Lower lobe of right lung (tissue), 2 donors: ENCODE measurements around the gene CACNA1C. TPM values are rescaled to one million over a fixed set of nuclear protein-coding genes. Genes with fewer than 3 reads are reported as not detected.

Experiments used
- ATAC-seq, 2 donors: fragments of 200-7000 bp; cut with Tn5 transposase; one replicate each; pipeline ENCODE4 v1.9.1; 2020 to 2022; ENCODE audit warnings: mild to moderate bottlenecking in 2 of 2, moderate library complexity in 2 of 2
- DNase-seq: peaks from one replicate; pipeline ENCODE4 v3.0.0-alpha.2; 2020
- H3K27ac ChIP-seq: fragments of 200-600 bp; one replicate; pipeline ENCODE4 v1.8.0; 2022
- H3K27me3 ChIP-seq: fragments of 200-600 bp; one replicate; pipeline ENCODE4 v1.8.0; 2022; ENCODE audit warnings: low read depth
- H3K36me3 ChIP-seq: fragments of 200-600 bp; one replicate; pipeline ENCODE4 v1.8.0; 2022; ENCODE audit warnings: mild to moderate bottlenecking
- H3K4me1 ChIP-seq: fragments of 200-600 bp; one replicate; pipeline ENCODE4 v1.8.0; 2022
- H3K4me3 ChIP-seq: fragments of 200-600 bp; one replicate; pipeline ENCODE4 v1.8.0; 2022; ENCODE audit warnings: mild to moderate bottlenecking
- H3K9me3 ChIP-seq: fragments of 200-600 bp; one replicate; pipeline ENCODE4 v1.8.0; 2022
- intact Hi-C: fragments of 100-400 bp; cut with DNase I; formaldehyde crosslinking; loops from one replicate; pipeline ENCODE4 v1.11.0; 2022
- total RNA-seq: library from RNA; stranded (reverse); fragmentation: NEBNext Ultra II Directional; extraction: Animal tissue kit (Norgen Biotek cat#: 25700); gene quantifications from one replicate; pipeline ENCODE4 v1.2.1, GENCODE V29; 2021
- TF ChIP-seq, protein P1 (sequence below): fragments of 200-600 bp; IDR thresholded peaks from one replicate; pipeline ENCODE4 v1.8.0; 2022; ENCODE audit warnings: antibody characterized with exemption, mild to moderate bottlenecking
- donor health status: DM: no; HTN: yes; CAD: no; lungs with severe emphysema.

CACNA1C gene
- total RNA-seq, 1 donor from 2014 or later = 8.4 TPM

DNA sequence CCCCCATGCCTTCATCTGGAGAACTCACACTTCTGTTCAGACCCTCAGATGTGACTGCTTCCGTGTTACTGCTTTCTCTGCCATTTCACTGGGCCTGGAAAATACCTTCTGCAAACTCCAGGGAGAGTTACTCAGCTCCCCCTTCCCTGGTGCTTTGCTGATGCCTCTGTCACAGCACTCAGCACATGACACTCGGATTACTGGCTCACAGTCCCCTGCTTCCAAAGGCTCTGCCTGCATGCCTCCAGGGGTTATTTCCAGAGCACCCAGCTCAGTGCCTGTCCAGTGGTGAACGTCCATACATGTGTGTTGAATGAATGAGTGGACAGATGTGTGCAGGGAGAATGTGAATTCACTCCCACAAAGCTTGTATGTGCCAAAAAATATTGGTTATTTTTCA, 504.8 kb downstream of the CACNA1C start:
- H3K27me3 ChIP-seq = no peaks in the 10 kb centered on the region
- intact Hi-C loops = no loop called here

DNA sequence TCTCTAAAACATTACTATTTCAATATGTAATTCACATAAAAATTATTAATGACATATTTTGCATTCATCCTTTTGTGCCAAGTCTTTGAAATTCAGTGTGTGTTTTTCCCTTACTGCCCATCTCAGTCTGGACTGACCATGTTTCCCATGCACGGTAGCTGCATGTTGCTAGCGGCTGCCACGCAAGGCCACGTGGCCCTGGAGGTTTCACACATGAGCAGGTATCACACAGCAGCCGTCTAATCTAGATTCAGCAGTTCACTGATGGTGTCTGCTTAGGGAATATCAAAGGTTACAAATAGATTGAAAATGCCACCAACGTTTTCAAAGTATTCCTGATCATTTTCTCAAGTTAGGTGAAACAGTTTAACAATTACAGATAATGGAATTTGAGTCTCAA, 507.1 kb downstream of the CACNA1C start:
- Histone ChIP-seq H3K36me3 (no peaks in the 10 kb centered on the region), H3K9me3 (no peaks in the 10 kb centered on the region), H3K4me1 (no peaks in the 10 kb centered on the region), H3K4me3 (no peak overlapping the region), H3K27ac (no peak overlapping the region), H3K27me3 (no peaks in the 10 kb centered on the region)
- TF ChIP-seq, protein P1, sequence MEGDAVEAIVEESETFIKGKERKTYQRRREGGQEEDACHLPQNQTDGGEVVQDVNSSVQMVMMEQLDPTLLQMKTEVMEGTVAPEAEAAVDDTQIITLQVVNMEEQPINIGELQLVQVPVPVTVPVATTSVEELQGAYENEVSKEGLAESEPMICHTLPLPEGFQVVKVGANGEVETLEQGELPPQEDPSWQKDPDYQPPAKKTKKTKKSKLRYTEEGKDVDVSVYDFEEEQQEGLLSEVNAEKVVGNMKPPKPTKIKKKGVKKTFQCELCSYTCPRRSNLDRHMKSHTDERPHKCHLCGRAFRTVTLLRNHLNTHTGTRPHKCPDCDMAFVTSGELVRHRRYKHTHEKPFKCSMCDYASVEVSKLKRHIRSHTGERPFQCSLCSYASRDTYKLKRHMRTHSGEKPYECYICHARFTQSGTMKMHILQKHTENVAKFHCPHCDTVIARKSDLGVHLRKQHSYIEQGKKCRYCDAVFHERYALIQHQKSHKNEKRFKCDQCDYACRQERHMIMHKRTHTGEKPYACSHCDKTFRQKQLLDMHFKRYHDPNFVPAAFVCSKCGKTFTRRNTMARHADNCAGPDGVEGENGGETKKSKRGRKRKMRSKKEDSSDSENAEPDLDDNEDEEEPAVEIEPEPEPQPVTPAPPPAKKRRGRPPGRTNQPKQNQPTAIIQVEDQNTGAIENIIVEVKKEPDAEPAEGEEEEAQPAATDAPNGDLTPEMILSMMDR = no peak
- no peak for DNase-seq
- no peak for ATAC-seq
- intact Hi-C loops = no loop called here

More for the DNA sequence above, 504.8 kb downstream of the CACNA1C start:
- TF ChIP-seq, protein P1 = no peak
- DNase-seq (no peak), ATAC-seq (no peak)
- Histone ChIP-seq H3K4me1 (no peaks in the 10 kb centered on the region), H3K36me3 (no peaks in the 10 kb centered on the region), H3K27ac (no peak overlapping the region), H3K4me3 (no peak overlapping the region), H3K9me3 (no peaks in the 10 kb centered on the region)

DNA sequence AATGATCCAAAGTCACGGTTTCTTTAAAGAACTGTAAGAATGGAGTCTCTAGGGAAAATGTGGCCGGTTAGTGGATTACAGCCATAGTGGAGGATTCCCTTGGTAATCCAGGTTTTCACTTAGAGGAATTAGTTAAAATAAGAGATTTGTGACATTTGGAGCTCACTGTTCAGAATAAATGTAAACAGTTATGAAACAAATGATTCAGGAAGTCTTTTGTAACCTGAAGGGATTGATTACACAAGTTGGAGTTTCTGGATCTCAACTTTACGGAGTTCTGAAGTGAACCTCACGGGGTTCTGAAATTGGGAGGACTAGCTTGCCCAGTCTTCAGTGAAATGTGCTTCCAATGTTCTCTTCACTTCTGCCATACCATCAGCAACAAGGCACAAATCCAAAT, 507.6 kb downstream of the CACNA1C start:
- TF ChIP-seq, protein P1 = no peak
- no peaks in the 10 kb centered on the region for H3K9me3 ChIP-seq
- no peak for DNase-seq
- ATAC-seq = no peak
- H3K27me3 ChIP-seq = no peaks in the 10 kb centered on the region
- H3K36me3 ChIP-seq = no peaks in the 10 kb centered on the region
- H3K4me1 ChIP-seq = no peaks in the 10 kb centered on the region
- no peak overlapping the region for H3K4me3 ChIP-seq
- intact Hi-C loops = no loop called here
- H3K27ac ChIP-seq = no peak overlapping the region

DNA sequence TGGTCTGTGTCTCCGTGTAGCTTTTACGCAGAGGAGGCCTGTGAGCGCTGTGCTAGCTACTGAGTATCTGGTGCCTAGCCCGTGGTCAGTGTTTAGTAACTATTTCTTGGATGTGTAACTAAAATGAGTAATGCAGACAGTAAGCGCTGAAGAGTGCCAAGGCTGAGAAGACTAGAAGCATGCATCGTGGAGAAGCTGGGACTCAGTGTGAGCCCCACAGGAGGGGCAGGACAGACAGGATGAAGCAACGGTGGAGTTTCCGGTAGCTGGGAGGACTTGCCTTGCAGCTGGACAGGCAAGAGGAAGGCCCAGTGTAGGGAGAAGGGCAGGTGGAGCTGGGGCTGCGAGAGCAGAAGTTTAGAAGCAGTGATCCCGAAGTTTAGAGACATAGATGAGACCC, 508.6 kb downstream of the CACNA1C start:
- TF ChIP-seq, protein P1 = no peak
- no peak for DNase-seq
- Histone ChIP-seq H3K27ac (no peak overlapping the region), H3K4me3 (no peak overlapping the region), H3K36me3 (no peaks in the 10 kb centered on the region), H3K9me3 (no peaks in the 10 kb centered on the region), H3K27me3 (no peaks in the 10 kb centered on the region), H3K4me1 (no peaks in the 10 kb centered on the region)
- no peak for ATAC-seq
- intact Hi-C loops = no loop called here

DNA sequence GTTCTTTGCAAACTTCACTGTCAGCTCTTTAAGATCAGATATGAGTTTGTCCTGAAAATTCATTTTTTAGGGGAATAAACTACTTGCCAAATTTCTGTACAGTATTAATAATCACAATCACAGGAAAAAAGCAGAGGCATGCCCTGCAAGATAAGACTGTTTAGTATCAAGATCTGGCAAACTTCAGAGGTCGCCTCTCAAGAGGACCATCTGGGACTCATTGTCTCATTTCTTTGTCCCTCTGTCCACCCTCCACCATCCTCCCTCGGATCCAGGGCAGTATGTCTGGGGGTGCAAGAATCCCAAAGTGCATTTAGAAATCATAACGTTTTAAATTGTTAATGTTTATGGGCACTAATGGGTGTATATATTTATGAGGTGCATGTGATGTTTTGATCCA, 509.6 kb downstream of the CACNA1C start:
- Histone ChIP-seq H3K36me3 (no peaks in the 10 kb centered on the region), H3K27ac (no peak overlapping the region)
- no peak for ATAC-seq

More for the DNA sequence above, 509.6 kb downstream of the CACNA1C start:
- TF ChIP-seq, protein P1 = no peak
- no peaks in the 10 kb centered on the region for H3K27me3 ChIP-seq
- intact Hi-C loops = no loop called here
- H3K9me3 ChIP-seq = no peaks in the 10 kb centered on the region
- H3K4me1 ChIP-seq = no peaks in the 10 kb centered on the region
- no peak for DNase-seq
- H3K4me3 ChIP-seq = no peak overlapping the region
